Measurements from ENCODE around the gene SLC28A1.
"Not testable (repeated sequence)": the region's sequence is repeated elsewhere in the genome, so short reads cannot be mapped to it uniquely, and the experiment has no call there.

SLC28A1 gene

GRCh38 chr15:84862214-84862975, 22.1 kb upstream of the SLC28A1 start:
- no peak for DNase-seq (ENCODE audit: low spot score)

DNA sequence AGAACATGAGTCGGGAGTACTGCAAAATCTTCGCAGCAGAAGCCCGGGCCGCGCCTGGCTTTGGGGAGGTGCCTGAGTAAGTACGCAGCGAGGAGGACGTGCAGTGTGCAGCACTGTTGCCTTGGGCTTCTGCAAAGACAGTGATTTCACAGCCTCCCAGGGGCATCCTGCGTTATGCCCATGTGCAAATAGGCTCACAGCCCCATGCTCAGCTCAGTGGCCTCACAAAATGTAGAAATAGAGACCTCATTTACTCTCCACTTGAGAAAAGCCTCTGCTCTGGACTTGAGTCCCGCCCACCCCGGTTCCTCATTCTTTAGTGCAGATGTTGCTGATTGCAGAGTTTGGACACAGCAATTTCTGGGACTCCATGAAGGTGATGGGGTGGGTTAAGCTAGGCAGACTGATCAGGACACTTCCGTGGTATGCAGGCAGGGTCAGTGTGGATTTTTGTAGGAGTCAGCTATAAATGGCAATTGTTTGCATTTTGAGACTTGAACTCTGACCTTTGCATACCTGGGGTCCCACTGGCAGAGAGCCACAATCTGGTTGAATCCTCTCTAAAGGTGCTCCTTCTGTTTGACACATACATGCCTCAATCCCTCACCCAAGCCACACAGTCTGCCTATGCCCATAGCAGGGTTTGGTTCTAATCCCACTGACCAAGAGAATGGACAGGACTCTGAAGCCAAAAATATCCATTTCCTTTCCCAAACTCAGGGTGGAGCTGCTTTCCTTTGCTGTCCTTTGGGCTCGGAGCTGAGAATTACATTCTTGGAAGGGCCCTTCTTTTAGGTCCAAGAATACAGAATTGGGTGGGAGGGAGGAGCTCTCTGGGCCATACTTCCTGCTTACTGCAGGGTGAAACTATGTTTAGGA, 20.7 kb upstream of the SLC28A1 start:
- peak; percentile 76 for DNase-seq (ENCODE audit: low spot score)

DNA sequence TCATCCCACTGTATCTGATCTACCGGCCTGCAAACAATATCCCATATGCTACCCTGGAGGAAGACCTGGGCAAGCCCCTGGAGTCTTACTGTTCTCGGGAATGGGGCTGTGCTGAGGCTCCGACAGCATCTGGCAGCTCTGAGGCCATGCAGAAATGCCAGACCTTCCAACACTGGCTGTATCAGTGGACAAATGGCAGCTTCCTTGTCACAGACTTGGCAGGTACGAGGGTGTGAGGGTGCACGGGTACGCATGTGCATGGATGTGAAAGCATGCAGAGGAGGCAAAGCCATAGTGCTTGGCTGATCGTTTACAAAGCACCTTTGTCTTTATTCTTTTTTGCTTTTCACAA, 20.0 kb upstream of the SLC28A1 start:
- no peak for DNase-seq (ENCODE audit: low spot score)

DNA sequence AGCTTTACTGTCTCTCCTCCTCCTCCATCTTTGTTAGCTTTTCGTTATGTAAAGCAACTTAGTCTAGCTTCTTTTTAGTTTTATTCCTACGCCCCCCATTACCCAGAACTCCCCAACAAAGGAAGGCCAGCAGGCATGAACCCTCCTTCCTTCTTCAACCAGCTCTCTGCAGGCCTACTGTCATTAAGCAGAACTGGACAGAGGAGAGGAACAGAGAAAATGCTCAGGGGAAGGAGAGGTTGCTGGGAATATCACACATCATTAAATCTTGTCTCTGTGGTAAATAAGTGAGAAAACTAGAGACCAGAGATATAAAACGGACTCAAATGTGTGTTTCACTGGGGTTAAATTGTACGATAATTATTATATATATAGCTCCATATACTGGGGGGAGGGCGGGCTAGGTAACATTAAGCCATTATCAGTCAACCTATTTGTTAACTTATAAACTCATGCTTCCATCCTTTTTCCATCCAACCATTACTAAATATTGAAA, 19.3 kb upstream of the SLC28A1 start:
- no peak for DNase-seq (ENCODE audit: low spot score)

GRCh38 chr15:84868037-84868880, 16.2 kb upstream of the SLC28A1 start:
- DNase-seq (ENCODE audit: low spot score) = no peak

DNA sequence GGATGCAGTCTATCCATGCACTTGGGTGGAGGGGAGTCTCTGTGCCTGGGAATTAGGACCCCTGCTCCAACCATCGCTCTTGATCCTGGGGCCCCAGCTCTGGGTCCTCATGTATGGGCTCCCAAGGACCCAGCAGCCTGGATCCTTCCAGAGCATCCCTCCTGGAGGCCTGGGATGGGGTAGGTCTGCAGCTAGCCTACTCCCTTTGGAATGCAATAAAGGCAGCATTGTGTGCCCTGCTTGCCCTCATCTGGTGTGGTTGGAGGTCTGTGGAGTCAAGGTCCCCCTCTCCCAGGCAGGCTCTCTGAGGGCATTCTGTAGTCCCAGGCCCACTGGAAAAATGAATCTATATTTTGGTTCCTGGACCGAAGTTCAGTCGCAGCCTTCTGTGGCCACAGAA, 15.0 kb upstream of the SLC28A1 start:
- DNase-seq (ENCODE audit: low spot score) = no peak

GRCh38 chr15:84871428-84871985, 13.0 kb upstream of the SLC28A1 start:
- no peak for DNase-seq (ENCODE audit: low spot score)

DNA sequence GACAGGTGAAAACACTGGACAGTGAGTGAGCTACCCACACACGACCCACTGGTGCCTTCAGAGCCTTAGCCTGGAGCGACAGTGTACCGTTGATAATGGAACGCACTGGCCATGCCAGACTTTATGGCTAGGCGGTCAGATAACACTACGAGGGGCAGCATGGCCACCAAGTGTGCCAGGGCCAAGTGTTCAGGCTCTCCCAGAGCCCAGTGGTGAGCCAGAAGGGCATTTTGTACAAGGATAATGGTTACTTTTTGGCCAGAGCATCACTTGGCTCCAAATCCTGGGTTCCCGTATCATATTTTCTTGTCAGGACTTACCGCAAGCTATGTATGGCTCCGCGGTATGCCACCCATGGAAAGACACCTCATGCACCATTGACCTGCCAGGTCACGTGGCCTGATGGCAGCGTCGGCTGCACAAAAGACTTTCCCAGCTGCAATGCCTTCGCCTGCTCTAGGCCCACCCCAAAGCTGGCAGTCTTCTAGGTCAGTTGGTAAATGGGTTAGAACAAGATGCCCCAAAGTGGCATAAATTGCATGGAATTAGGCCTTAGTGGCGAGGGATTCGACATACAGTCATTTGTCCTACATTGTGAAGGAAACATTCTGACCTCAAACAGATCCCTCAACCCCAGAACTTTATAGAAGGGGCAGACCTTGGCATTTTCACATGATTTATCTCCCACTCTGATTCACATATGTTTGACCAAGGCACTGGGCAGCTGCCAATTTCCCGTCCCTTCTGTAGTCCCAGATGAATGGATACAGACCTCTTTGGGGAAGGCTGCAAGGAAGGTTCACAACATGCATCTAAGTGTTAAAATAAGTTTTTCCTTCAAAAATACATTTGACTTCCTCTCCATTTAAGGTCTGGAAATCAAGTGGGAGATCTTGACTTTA, 12.2 kb upstream of the SLC28A1 start:
- no peak for DNase-seq (ENCODE audit: low spot score)

GRCh38 chr15:84873997-84874396, 10.5 kb upstream of the SLC28A1 start:
- no peak for DNase-seq (ENCODE audit: low spot score)

GRCh38 chr15:84874981-84875699, 9.3 kb upstream of the SLC28A1 start:
- DNase-seq (ENCODE audit: low spot score) = no peak

DNA sequence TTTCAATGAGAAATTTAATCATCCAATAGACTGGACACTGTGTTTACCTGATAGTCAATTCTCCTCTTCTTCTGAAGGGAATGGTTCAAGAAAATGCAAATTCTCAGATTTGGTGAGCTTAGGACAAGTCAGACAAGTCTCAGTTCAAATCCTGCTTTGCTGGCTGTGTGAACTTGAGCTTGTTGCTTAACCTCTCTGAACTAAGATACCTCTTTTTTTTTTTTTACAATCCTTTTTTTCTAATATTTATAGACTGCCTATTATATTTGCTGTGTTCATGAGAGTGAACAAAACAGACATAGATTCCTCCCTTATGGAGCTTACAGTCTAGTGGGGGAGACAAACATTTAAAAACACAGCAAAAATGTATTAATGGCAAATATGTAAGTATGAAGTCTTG, 8.2 kb upstream of the SLC28A1 start:
- DNase-seq (ENCODE audit: low spot score) = no peak

GRCh38 chr15:84877701-84878100, 6.8 kb upstream of the SLC28A1 start:
- DNase-seq (ENCODE audit: low spot score) = not testable (repeated sequence)

- peak; percentile 75 for DNase-seq (ENCODE audit: low spot score)
Measured at GRCh38 chr15:84878504-84878903, 6.0 kb upstream of the SLC28A1 start.

DNA sequence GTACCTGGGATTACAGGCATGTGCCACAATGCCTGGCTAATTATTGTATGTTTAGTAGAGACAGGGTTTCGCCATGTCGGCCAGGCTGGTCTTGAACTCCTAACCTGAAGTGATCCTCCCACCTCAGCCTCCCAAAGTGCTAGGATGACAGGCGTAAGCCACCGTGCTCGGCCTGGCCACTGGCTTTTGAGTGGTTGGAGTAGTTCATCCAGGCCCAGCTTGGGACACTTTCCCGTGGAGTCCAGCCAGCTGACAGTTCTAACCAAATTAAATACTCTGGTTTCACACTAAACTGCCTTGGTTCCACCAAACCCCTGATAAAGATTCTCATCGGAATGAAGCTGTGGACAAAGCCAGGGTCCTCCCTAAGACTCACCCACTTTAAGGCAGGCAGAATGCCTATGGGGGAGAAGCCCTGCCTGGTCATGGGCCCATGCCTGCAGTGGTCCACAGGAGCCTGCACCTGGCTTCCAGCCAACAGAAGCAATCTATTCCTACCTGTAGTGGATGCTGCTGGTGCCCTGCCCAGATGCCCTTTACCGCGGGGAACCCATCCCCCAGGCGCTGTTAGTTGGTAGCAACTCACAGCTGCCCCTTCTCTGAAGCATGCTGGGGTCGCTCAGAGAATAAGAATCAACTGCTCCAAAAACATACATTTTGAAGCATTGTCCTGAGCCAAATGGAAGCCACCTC, 5.2 kb upstream of the SLC28A1 start:
- no peak for DNase-seq (ENCODE audit: low spot score)

DNA sequence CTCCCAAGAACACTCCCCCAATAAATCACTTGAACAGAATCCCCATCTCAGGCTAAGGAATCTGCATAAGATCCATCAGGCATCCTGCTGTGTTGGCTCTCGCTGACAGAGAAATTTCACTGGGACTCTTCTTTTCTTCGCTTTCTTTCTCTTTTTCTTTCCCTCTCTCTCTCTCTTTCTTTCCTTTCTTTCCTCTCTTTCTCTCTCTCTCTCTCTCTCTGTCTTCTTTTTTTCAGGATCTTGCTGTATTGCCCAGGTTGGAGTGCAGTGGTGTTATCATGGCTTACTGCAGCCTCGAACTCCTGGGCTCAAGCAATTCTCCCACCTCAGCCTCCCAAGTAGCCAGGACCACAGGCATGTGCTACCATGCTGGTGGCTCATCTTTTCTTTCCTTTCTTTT, 4.5 kb upstream of the SLC28A1 start:
- no peak for DNase-seq (ENCODE audit: low spot score)

GRCh38 chr15:84880822-84881519, 3.5 kb upstream of the SLC28A1 start:
- DNase-seq (ENCODE audit: low spot score) = no peak

DNA sequence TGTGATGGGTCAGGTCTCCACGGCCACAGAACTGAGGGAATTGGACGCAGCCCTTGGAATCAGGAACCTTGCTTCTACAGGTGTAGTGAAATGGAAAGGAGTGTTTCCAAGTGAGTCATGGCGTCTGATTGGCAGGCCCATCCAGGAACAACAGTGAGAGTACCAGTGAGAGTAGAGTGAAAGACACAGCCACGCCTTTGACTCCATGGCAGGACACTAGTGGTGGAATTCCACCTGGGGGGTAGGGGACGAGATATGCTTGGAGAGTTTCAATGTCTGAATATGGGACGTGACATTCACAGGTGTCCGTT, 3.0 kb upstream of the SLC28A1 start:
- DNase-seq (ENCODE audit: low spot score) = no peak

GRCh38 chr15:84883466-84883865, 996 bp upstream of the SLC28A1 start:
- no peak for DNase-seq (ENCODE audit: low spot score)

GRCh38 chr15:84885801-84886200, 1.3 kb downstream of the SLC28A1 start:
- DNase-seq (ENCODE audit: low spot score) = no peak

Data from GM03348 (cell line).